Measurements from ENCODE around the gene HOXB8. TPM values are rescaled to one million over a fixed set of nuclear protein-coding genes. Genes with fewer than 3 reads are reported as not detected.

Gene HOXB8
- total and polyA plus RNA-seq, 10 of the 15 experiments (the other 5 are each of a cell fraction or from before 2014, with no cell fraction given) = 0.21 TPM; not detected in 9

DNA sequence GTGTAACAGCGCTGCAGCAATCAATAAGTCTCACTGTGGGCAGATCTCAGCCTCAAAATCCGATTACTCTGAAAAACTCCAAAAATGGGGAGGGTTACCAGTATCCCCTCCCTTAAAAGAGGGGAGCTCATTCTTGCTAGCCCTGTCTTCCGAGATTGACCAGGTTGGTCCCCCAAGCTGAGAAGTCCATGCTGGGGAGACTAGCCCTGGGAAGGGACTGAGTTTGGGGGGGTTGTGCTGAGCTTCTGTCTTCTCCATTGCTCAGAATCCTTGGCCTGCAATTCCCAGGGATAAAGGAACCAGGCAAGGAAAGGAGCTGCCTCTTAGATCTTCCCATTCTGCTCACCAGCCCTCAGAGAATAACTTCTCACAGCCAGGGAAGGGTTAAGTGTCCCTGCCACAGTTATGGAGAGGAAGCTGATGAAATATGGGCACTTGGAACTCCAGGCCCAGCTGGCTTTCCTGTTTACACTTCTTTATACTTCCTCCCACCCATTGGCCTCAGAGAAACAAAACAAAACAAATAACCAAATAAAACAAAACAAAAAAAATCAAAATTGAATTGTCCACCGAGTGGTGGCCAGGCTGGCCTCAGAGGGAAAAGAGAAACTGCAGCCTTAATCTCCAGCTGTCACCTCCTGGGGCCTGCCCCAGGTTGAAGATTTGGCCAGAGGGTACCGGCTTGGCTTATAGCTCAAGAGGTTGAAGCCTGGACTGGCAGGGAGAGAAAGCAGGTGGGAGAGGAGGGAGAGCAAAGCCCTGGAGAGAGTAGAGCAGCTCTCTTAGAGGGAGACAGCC, 27.6 kb downstream of the HOXB8 start:
- peaks cover 2% of the 10 kb centered on the region for H3K4me1 ChIP-seq (ENCODE audit: control insufficient read depth, insufficient read depth, low read length)
- DNase-seq (ENCODE audit: low read depth, low spot score) = no peak
- no peak overlapping the region for H3K9ac ChIP-seq (ENCODE audit: control insufficient read depth, insufficient read depth, low read length)
- ATAC-seq = no peak
- H3K36me3 ChIP-seq (ENCODE audit: control insufficient read depth in 2 of 2, insufficient read depth in 2 of 2, low read length in 1 of 2) = no peaks in the 10 kb centered on the region
- H2AFZ ChIP-seq (ENCODE audit: control insufficient read depth, low read depth, low read length) = no peak overlapping the region
- no peak for FAIRE-seq
- 53% methylated on average over 5 of the region's 5 CpGs for WGBS (ENCODE audit: insufficient coverage, insufficient replicate concordance, low lambda C conversion rate, missing lambda C conversion rate)
- no peaks in the 10 kb centered on the region for H4K20me1 ChIP-seq (ENCODE audit: control insufficient read depth, insufficient read depth)
- no peak overlapping the region for H3K27ac ChIP-seq (ENCODE audit: control insufficient read depth, insufficient read depth)
- no peaks in the 10 kb centered on the region for H3K9me3 ChIP-seq (replicated peaks; ENCODE audit: control insufficient read depth, insufficient read depth, low read length)
- no peak overlapping the region for H3K4me2 ChIP-seq (ENCODE audit: control insufficient read depth, insufficient read depth)
- intact Hi-C loops (cut with micrococcal nuclease; ENCODE audit: unreplicated experiment) (no loop called here), in situ Hi-C loops (cut with MboI) (no loop called here)
- H3K4me3 ChIP-seq = no peak overlapping the region
- no peaks in the 10 kb centered on the region for H3K79me2 ChIP-seq (ENCODE audit: control insufficient read depth, insufficient read depth, low read length)
- POLR2A ChIA-PET = interaction anchor here (0.6 to 1.1 kb wide), 3 partner anchors 86 to 475 kb away, joined by 3 to 4 read pairs (median 3); no protein-coding TSS in a partner anchor
- CTCF ChIA-PET = interaction anchor here (0.8 to 3.3 kb wide), 17 partner anchors 13 to 617 kb away, joined by 3 to 22 read pairs (median 4); partner anchors contain the start of gene CDK5RAP3
- RAD21 ChIA-PET (ENCODE audit: unreplicated experiment) = interaction anchor here (0.8 to 2.6 kb wide), 10 partner anchors 31 to 372 kb away, joined by 3 to 13 read pairs (median 6); no protein-coding TSS in a partner anchor
- peaks cover 0 to 4% of the 10 kb centered on the region in 2 experiments; a peak in 2 of 4 replicates for H3K27me3 ChIP-seq (replicated peaks in 1 of 2; ENCODE audit: control insufficient read depth in 2 of 2, insufficient read depth in 2 of 2, low read length in 1 of 2)
- no TSS peak for BruUV-seq (replicated peaks)
- TF ChIP-seq NFYB (IDR thresholded peaks at IDR 0.05; ENCODE audit: insufficient read depth, low read depth, low read length) (no peak), IKZF1 (conservative IDR thresholded peaks at IDR 0.05) (no peak), ZSCAN29 (IDR thresholded peaks at IDR 0.05) (no peak)
- SMC1A ChIA-PET (ENCODE audit: uncharacterized antibody, unreplicated experiment) = interaction anchor here (0.5 to 3.0 kb wide), 14 partner anchors 12 to 501 kb away, joined by 3 to 23 read pairs (median 4); no protein-coding TSS in a partner anchor
